GM10248 (cell line): ENCODE results near the gene PCDHA5.
"Not testable (repeated sequence)": the region's sequence is repeated elsewhere in the genome, so short reads cannot be mapped to it uniquely, and the experiment has no call there.

Experiments used
- CTCF ChIA-PET: fragments of 300-600 bp; sonication (Branson Sonifier 250); formaldehyde crosslinking; extraction: SDS; loops from one replicate; lab custom pipeline; 2021; ENCODE audit warnings: antibody characterized with exemption; lab: Yijun Ruan, JAX
- POLR2A ChIA-PET: fragments of 350-650 bp; sonication (Branson Sonifier 250); formaldehyde crosslinking; extraction: SDS; loops from one replicate; lab custom pipeline; 2020; ENCODE audit warnings: antibody characterized with exemption; lab: Yijun Ruan, JAX
- DNase-seq: peaks from one replicate; pipeline ENCODE4 v3.0.0; 2012; ENCODE audit errors: extremely low spot score
- TF ChIP-seq, protein P1 (sequence below): IDR thresholded peaks from 2 replicates; pipeline ENCODE4 v1.5.1; 2012; ENCODE audit warnings: mild to moderate bottlenecking, low read depth; ENCODE audit errors: extremely low read depth, missing control alignments, control extremely low read depth

PCDHA5 gene

DNA sequence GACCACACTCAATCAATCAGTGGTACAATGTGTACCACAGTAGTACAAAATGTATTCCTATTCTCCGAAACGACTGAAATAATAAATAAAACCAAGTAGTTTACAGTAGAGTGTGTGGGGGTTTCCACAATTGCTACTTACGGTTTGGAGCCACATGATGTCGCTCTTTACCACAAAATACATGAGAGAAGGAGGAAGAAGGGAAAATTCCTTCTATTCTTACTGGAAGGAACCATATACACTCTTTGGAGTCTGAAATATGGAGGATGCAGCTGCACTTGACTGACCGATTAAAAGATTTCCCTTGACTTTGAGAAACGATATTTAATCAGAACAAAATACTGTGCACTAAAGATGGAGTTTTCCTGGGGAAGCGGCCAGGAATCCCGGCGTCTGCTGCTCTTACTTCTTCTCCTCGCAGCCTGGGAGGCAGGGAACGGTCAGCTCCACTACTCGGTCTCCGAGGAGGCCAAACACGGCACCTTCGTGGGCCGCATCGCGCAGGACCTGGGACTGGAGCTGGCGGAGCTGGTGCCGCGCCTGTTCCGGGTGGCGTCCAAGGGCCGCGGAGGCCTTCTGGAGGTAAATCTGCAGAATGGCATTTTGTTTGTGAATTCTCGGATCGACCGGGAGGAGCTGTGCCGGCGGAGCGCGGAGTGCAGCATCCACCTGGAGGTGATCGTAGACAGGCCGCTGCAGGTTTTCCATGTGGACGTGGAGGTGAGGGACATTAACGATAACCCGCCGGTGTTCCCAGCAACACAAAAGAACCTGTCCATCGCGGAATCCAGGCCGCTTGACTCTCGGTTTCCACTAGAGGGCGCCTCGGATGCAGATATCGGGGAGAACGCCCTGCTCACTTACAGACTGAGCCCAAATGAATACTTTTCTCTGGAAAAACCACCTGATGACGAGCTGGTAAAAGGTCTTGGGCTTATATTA is 14.3 kb upstream of the PCDHA5 start, which contains the start of gene PCDHA4:
TSS of gene PCDHA4 (plus strand) at position 235 of the 942 bp plus-strand sequence.
- CTCF ChIA-PET, result interaction anchor here (1.0 to 1.3 kb wide), 3 partner anchors 9 to 21 kb away, joined by 3 to 4 read pairs (median 3); partner anchors contain the start of gene PCDHA1
- TF ChIP-seq, protein P1, sequence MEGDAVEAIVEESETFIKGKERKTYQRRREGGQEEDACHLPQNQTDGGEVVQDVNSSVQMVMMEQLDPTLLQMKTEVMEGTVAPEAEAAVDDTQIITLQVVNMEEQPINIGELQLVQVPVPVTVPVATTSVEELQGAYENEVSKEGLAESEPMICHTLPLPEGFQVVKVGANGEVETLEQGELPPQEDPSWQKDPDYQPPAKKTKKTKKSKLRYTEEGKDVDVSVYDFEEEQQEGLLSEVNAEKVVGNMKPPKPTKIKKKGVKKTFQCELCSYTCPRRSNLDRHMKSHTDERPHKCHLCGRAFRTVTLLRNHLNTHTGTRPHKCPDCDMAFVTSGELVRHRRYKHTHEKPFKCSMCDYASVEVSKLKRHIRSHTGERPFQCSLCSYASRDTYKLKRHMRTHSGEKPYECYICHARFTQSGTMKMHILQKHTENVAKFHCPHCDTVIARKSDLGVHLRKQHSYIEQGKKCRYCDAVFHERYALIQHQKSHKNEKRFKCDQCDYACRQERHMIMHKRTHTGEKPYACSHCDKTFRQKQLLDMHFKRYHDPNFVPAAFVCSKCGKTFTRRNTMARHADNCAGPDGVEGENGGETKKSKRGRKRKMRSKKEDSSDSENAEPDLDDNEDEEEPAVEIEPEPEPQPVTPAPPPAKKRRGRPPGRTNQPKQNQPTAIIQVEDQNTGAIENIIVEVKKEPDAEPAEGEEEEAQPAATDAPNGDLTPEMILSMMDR, result peak; percentile 13
- no peak for DNase-seq
- POLR2A ChIA-PET, result no interaction called here

DNA sequence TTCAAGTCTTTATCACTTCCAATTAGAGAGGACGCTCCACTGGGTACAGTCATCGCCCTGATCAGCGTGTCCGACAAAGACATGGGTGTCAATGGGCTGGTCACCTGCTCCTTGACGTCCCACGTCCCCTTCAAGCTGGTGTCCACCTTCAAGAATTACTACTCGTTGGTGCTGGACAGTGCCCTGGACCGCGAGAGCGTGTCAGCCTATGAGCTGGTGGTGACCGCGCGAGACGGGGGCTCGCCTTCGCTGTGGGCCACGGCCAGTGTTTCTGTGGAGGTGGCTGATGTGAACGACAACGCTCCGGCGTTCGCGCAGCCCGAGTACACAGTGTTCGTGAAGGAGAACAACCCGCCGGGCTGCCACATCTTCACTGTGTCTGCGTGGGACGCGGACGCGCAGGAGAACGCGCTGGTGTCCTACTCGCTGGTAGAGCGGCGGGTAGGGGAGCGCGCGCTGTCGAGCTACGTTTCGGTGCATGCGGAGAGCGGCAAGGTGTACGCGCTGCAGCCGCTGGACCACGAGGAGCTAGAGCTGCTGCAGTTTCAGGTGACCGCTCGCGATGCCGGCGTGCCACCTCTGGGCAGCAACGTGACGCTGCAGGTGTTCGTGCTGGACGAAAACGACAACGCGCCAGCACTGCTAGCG is 13.0 kb upstream of the PCDHA5 start:
- CTCF ChIA-PET, result interaction anchor here (1.0 to 1.1 kb wide), 2 partner anchors 9 to 22 kb away, joined by 3 to 4 read pairs; partner anchors contain the start of gene PCDHA1
- DNase-seq, POLR2A ChIA-PET: not testable (repeated sequence)

DNA sequence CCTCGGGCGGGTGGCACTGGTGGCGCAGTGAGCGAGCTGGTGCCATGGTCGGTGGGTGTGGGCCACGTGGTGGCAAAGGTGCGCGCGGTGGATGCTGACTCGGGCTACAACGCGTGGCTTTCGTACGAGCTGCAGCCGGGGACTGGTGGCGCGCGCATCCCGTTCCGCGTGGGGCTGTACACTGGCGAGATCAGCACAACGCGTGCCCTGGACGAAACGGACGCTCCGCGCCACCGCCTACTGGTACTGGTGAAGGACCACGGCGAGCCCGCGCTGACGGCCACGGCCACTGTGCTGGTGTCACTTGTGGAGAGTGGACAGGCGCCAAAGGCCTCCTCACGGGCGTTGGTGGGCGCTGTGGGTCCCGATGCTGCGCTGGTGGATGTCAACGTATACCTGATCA is 12.5 kb upstream of the PCDHA5 start:
- POLR2A ChIA-PET, result no interaction called here
- TF ChIP-seq, protein P1, result no peak
- no peak for DNase-seq
- CTCF ChIA-PET, result no interaction called here

DNA sequence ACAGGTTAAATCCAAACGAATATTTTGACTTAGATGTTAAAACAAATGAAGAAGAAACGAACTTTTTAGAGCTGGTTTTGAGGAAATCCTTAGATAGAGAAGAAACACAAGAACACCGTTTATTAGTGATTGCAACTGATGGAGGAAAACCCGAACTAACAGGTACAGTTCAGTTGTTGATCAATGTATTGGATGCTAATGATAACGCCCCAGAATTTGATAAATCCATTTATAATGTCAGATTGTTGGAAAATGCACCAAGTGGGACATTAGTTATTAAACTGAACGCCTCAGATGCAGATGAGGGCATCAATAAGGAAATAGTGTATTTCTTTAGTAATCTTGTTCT is 842 bp downstream of the PCDHA5 start:
- DNase-seq, result no peak
- CTCF ChIA-PET, result no interaction called here
- TF ChIP-seq, protein P1, result no peak
- POLR2A ChIA-PET, result no interaction called here

DNA sequence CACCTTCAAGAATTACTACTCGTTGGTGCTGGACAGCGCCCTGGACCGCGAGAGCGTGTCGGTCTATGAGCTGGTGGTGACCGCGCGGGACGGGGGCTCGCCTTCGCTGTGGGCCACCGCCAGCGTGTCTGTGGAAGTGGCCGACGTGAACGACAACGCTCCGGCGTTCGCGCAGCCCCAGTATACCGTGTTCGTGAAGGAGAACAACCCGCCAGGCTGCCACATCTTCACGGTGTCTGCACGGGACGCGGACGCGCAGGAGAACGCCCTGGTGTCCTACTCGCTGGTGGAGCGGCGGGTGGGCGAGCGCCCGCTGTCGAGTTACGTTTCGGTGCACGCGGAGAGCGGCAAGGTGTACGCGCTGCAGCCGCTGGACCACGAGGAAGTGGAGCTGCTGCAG is 1.6 kb downstream of the PCDHA5 start:
- POLR2A ChIA-PET, DNase-seq, CTCF ChIA-PET: not testable (repeated sequence)

DNA sequence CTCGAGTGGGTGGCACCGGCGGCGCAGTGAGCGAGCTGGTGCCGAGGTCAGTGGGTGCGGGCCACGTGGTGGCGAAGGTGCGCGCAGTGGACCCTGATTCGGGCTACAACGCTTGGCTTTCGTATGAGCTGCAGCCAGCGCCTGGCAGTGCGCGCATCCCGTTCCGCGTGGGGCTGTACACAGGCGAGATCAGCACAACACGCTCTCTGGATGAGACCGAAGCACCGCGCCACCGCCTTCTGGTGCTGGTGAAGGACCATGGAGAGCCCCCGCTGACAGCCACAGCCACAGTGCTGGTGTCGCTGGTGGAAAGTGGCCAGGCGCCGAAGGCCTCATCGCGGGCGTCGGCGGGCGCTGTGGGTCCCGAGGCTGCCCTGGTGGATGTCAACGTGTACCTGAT is 2.1 kb downstream of the PCDHA5 start:
- no peak for DNase-seq
- ChIA-PET CTCF (no interaction called here), POLR2A (no interaction called here)
- TF ChIP-seq, protein P1, result no peak

DNA sequence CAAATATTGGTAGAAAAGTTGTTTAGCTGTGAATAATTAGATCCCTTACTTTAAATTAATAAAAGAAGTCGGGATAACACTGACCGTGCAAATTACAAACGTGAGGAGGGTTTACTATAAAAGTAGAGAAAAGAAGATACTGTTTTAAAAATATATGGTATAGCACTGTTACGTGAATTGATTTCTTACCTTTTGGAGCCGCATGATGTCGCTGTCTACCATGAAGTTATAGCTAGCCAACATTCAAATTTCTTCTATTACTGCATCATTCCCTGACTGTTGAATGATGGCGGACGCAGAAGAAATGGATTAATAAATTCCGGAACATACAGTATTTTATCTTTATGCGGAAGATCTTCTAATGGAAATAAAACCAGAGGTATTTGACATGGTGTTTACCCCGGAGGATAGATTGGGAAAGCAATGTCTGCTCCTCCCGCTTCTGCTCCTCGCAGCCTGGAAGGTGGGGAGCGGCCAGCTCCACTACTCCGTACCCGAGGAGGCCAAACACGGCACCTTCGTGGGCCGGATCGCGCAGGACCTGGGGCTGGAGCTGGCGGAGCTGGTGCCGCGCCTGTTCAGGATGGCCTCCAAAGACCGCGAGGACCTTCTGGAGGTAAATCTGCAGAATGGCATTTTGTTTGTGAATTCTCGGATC is 6.4 kb downstream of the PCDHA5 start, which contains the start of gene PCDHA6:
TSS of gene PCDHA6 (plus strand) at position 257 of the 658 bp plus-strand sequence. CDS start at position 389, 132 bp downstream.
- DNase-seq, result no peak
- ChIA-PET POLR2A (no interaction called here), CTCF (interaction anchor here (1.2 kb wide), 1 partner anchor 11 kb away, joined by 4 read pairs; no protein-coding TSS in a partner anchor)
- TF ChIP-seq, protein P1, result no peak
